HCT116 (cell line): ENCODE data around the gene RPS6KC1. TPM values are rescaled to one million over a fixed set of nuclear protein-coding genes. Genes with fewer than 3 reads are reported as not detected.

ENCODE experiments used
- ATAC-seq: fragments of 200-7000 bp; cut with Tn5 transposase; 2 replicates; pipeline ENCODE4 v1.9.1; 2020; ENCODE audit warnings: mild to moderate bottlenecking, moderate library complexity
- BruUV-seq: library from RNA; stranded (reverse); fragments of 400-500 nt; replicated peaks from 2 replicates; lab custom pipeline; 2021; lab: Mats Ljungman, UMichigan
- CTCF ChIA-PET: fragments of 300-600 bp; sonication (Branson Sonifier 250); formaldehyde crosslinking; loops from one replicate; lab custom pipeline; 2021; ENCODE audit warnings: antibody characterized with exemption; lab: Charles Lee
- POLR2A ChIA-PET: fragments of 300-600, 350-600 bp; sonication (Branson Sonifier 250); formaldehyde crosslinking; loops from one replicate; lab custom pipeline; 2021; ENCODE audit warnings: antibody characterized with exemption; lab: Charles Lee
- RAD21 ChIA-PET, 2 experiments: fragments of 300-600 bp; sonication (Branson Sonifier 250); formaldehyde crosslinking; loops; one replicate each; lab custom pipeline; 2023; ENCODE audit warnings: low total read pairs in 2 of 2; ENCODE audit not compliant: uncharacterized antibody in 2 of 2, unreplicated experiment in 2 of 2, low non-redundant PET in 1 of 2; lab: Charles Lee
- DNase-seq: peaks from one replicate; pipeline ENCODE4 v3.0.0-alpha.2; 2010; ENCODE audit warnings: low read depth, low spot score
- H2AFZ ChIP-seq: fragments of 200-600 bp; shearing (Covaris generic), sonication (generic); 2 replicates; pipeline ENCODE4 v1.6.1; 2017; ENCODE audit warnings: low read depth, mixed run types, mixed read lengths, antibody characterized with exemption, low read length; ENCODE audit not compliant: poor library complexity, severe bottlenecking
- H3K27ac ChIP-seq: 2 replicates; pipeline ENCODE4 v1.5.1; 2012; ENCODE audit warnings: low read depth, low read length
- H3K27me3 ChIP-seq: fragments of 200-600 bp; sonication (generic); 2 replicates; pipeline ENCODE4 v1.6.1; 2016; ENCODE audit warnings: mixed run types, low read length, mixed read lengths; ENCODE audit not compliant: insufficient read depth
- H3K36me3 ChIP-seq, 2 experiments: fragments of 200-500 bp in 1 of 2; fragments of 200-600 bp in 1 of 2; sonication (Bioruptor generic) in 1 of 2; sonication (generic) in 1 of 2; 2 replicates each; pipeline versions ENCODE4 v1.5.1 to v1.6.1; 2014 to 2016; ENCODE audit warnings: low read length in 2 of 2, inconsistent platforms in 1 of 2, mixed read lengths in 1 of 2, mixed run types in 1 of 2; ENCODE audit not compliant: insufficient read depth in 2 of 2, control insufficient read depth in 1 of 2
- H3K4me1 ChIP-seq, 2 experiments: fragments of 200-600 bp in 1 of 2; sonication (generic) in 1 of 2; 2 replicates each; pipeline versions ENCODE4 v1.5.1 to v1.6.1; 2012 to 2017; ENCODE audit warnings: low read length in 2 of 2, inconsistent platforms in 1 of 2, mild to moderate bottlenecking in 1 of 2, mixed read lengths in 1 of 2, mixed run types in 1 of 2, moderate library complexity in 1 of 2; ENCODE audit not compliant: insufficient read depth in 2 of 2, control insufficient read depth in 1 of 2
- H3K4me2 ChIP-seq: fragments of 200-600 bp; sonication (generic); 2 replicates; pipeline ENCODE4 v1.6.1; 2017; ENCODE audit warnings: mixed run types, low read length, mixed read lengths
- H3K4me3 ChIP-seq, 2 experiments: fragments of 200-600 bp in 1 of 2; sonication (generic) in 1 of 2; replicated peaks in 1 of 2; 2 replicates each; pipeline ENCODE4 v1.5.1; 2011 to 2016; ENCODE audit warnings: low read length in 2 of 2, control low read depth in 1 of 2, low read depth in 1 of 2, mild to moderate bottlenecking in 1 of 2, mixed read lengths in 1 of 2, mixed run types in 1 of 2
- H3K79me2 ChIP-seq: fragments of 200-600 bp; sonication (generic); 2 replicates; pipeline ENCODE4 v1.6.1; 2017; ENCODE audit warnings: mild to moderate bottlenecking, mixed run types, low read length, moderate library complexity, mixed read lengths; ENCODE audit not compliant: insufficient read depth
- H3K9ac ChIP-seq: fragments of 200-600 bp; sonication (generic); 2 replicates; pipeline ENCODE4 v1.6.1; 2016; ENCODE audit warnings: low read length, mixed read lengths
- H3K9me2 ChIP-seq: fragments of 200-600 bp; sonication (generic), shearing (Covaris generic); 2 replicates; pipeline ENCODE4 v1.6.1; 2017; ENCODE audit warnings: mixed run types, mild to moderate bottlenecking, moderate library complexity; ENCODE audit not compliant: insufficient read depth
- H3K9me3 ChIP-seq, 2 experiments: fragments of 200-500 bp in 1 of 2; fragments of 200-600 bp in 1 of 2; sonication (Bioruptor generic) in 1 of 2; sonication (generic) in 1 of 2; 2 replicates each; pipeline ENCODE4 v1.6.1; 2014 to 2017; ENCODE audit warnings: low read length in 2 of 2, mixed read lengths in 2 of 2, inconsistent platforms in 1 of 2, low read depth in 1 of 2, mild to moderate bottlenecking in 1 of 2, mixed run types in 1 of 2, moderate library complexity in 1 of 2; ENCODE audit not compliant: control insufficient read depth in 1 of 2, insufficient read depth in 1 of 2
- H4K20me1 ChIP-seq: fragments of 200-600 bp; sonication (generic), shearing (Covaris generic); 2 replicates; pipeline ENCODE4 v1.6.1; 2017; ENCODE audit warnings: mixed run types, mild to moderate bottlenecking, moderate library complexity; ENCODE audit not compliant: insufficient read depth
- CBX3 ChIP-seq: IDR thresholded peaks from 2 replicates; pipeline ENCODE4 v1.6.1; 2012; ENCODE audit warnings: low read depth
- CEBPB ChIP-seq: IDR thresholded peaks from 2 replicates; pipeline ENCODE4 v1.6.1; 2012; ENCODE audit warnings: low read depth
- EGR1 ChIP-seq: IDR thresholded peaks from 2 replicates; pipeline ENCODE4 v1.6.1; 2012; ENCODE audit warnings: low read depth
- ELF1 ChIP-seq: IDR thresholded peaks from 2 replicates; pipeline ENCODE4 v1.6.1; 2012; ENCODE audit warnings: low read depth, borderline replicate concordance
- JUND ChIP-seq: IDR thresholded peaks from 2 replicates; pipeline ENCODE4 v1.6.1; 2012
- POLR2A ChIP-seq: IDR thresholded peaks from 2 replicates; pipeline ENCODE4 v1.7.0; 2011; ENCODE audit warnings: borderline replicate concordance; ENCODE audit not compliant: insufficient read depth, insufficient read length; ENCODE audit errors: extremely low read depth
- POLR2AphosphoS5 ChIP-seq: IDR thresholded peaks from 2 replicates; pipeline ENCODE4 v1.6.1; 2011; ENCODE audit warnings: mild to moderate bottlenecking, low read depth, low read length, moderate library complexity
- RAD21 ChIP-seq: IDR thresholded peaks from 2 replicates; pipeline ENCODE4 v1.6.1; 2012; ENCODE audit warnings: low read depth, mild to moderate bottlenecking
- REST ChIP-seq: IDR thresholded peaks from 2 replicates; pipeline ENCODE4 v1.6.1; 2012; ENCODE audit warnings: low read depth
- SIN3A ChIP-seq: IDR thresholded peaks from 2 replicates; pipeline ENCODE4 v1.6.1; 2012; ENCODE audit warnings: low read depth
- SP1 ChIP-seq: IDR thresholded peaks from 2 replicates; pipeline ENCODE4 v1.6.1; 2012; ENCODE audit warnings: low read depth
- SRF ChIP-seq: IDR thresholded peaks from 2 replicates; pipeline ENCODE4 v1.6.1; 2012; ENCODE audit warnings: low read depth
- TCF7L2 ChIP-seq: IDR thresholded peaks from 2 replicates; pipeline ENCODE4 v1.7.0; 2011; ENCODE audit warnings: borderline replicate concordance, inconsistent platforms; ENCODE audit not compliant: insufficient read depth, insufficient read length; ENCODE audit errors: extremely low read depth
- YY1 ChIP-seq: IDR thresholded peaks from 2 replicates; pipeline ENCODE4 v1.6.1; 2011; ENCODE audit warnings: low read length, low read depth, moderate library complexity, mild to moderate bottlenecking; ENCODE audit not compliant: insufficient replicate concordance; ENCODE audit errors: extremely low read depth
- ZFX ChIP-seq: fragments of 450-650 bp; IDR thresholded peaks from 2 replicates; pipeline ENCODE4 v1.6.1; 2017
- ZNF274 ChIP-seq: fragments of 200-500 bp; sonication (Bioruptor generic); IDR thresholded peaks from 2 replicates; pipeline ENCODE4 v1.6.1; 2014; ENCODE audit warnings: mild to moderate bottlenecking, low read depth, low read length, inconsistent platforms
- intact Hi-C: fragments of 100-400 bp; cut with micrococcal nuclease; formaldehyde crosslinking; loops from 2 replicates; pipeline ENCODE4 v1.10.0; 2022
- total RNA-seq: library from RNA; stranded (reverse); gene quantifications from one replicate; pipeline ENCODE4 v1.2.1, GENCODE V29; 2021; ENCODE audit not compliant: unreplicated experiment
- TF ChIP-seq, protein P1 (sequence below): IDR thresholded peaks from 2 replicates; pipeline ENCODE4 v1.6.1; 2012
- TF ChIP-seq, protein P2 (sequence below), 3 experiments: fragments of 200-600 bp in 1 of 3; sonication (generic) in 1 of 3; IDR thresholded peaks in 2 of 3; conservative IDR thresholded peaks in 1 of 3; 2 replicates each; pipeline ENCODE4 v1.5.1; 2012 to 2017; ENCODE audit warnings: low read depth in 2 of 3, low read length in 2 of 3, antibody characterized with exemption in 1 of 3, borderline replicate concordance in 1 of 3, control low read depth in 1 of 3, mild to moderate bottlenecking in 1 of 3, mixed read lengths in 1 of 3, mixed run types in 1 of 3, moderate library complexity in 1 of 3; ENCODE audit not compliant: insufficient read depth in 1 of 3
- TF ChIP-seq, protein P3 (sequence below): IDR thresholded peaks from 2 replicates; pipeline ENCODE4 v1.6.1; 2012

The RPS6KC1 gene
- total RNA-seq, 1 experiment from 2014 or later = 15.9 TPM

- Histone ChIP-seq H3K4me2 (no peak overlapping the region), H4K20me1 (no peaks in the 10 kb centered on the region), H3K4me3 (no peak overlapping the region), H3K27ac (no peak overlapping the region), H3K79me2 (no peaks in the 10 kb centered on the region), H3K9ac (no peak overlapping the region), H3K9me3 (no peaks in the 10 kb centered on the region), H3K27me3 (no peaks in the 10 kb centered on the region), H3K4me1 (peaks cover 0 to 5% of the 10 kb centered on the region in 2 experiments; a peak in 2 of 4 replicates), H3K36me3 (no peaks in the 10 kb centered on the region), H3K9me2 (no peaks in the 10 kb centered on the region), H2AFZ (no peak overlapping the region)
- DNase-seq (no peak), ATAC-seq (no peak)
- BruUV-seq = no TSS peak
- ChIA-PET POLR2A (no interaction called here), RAD21 (no interaction called here), CTCF (no interaction called here)
- intact Hi-C loops = no loop called here
- TF ChIP-seq, protein P1, sequence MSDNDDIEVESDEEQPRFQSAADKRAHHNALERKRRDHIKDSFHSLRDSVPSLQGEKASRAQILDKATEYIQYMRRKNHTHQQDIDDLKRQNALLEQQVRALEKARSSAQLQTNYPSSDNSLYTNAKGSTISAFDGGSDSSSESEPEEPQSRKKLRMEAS = no peak
- TF ChIP-seq SP1 (no peak), POLR2AphosphoS5 (no peak), ZFX (no peak), TCF7L2 (no peak), CBX3 (no peak), POLR2A (no peak), RAD21 (no peak), SRF (no peak), CEBPB (no peak), ZNF274 (no peak), JUND (no peak), ELF1 (no peak), EGR1 (no peak), SIN3A (no peak), REST (no peak), YY1 (no peak)
- TF ChIP-seq, protein P2, sequence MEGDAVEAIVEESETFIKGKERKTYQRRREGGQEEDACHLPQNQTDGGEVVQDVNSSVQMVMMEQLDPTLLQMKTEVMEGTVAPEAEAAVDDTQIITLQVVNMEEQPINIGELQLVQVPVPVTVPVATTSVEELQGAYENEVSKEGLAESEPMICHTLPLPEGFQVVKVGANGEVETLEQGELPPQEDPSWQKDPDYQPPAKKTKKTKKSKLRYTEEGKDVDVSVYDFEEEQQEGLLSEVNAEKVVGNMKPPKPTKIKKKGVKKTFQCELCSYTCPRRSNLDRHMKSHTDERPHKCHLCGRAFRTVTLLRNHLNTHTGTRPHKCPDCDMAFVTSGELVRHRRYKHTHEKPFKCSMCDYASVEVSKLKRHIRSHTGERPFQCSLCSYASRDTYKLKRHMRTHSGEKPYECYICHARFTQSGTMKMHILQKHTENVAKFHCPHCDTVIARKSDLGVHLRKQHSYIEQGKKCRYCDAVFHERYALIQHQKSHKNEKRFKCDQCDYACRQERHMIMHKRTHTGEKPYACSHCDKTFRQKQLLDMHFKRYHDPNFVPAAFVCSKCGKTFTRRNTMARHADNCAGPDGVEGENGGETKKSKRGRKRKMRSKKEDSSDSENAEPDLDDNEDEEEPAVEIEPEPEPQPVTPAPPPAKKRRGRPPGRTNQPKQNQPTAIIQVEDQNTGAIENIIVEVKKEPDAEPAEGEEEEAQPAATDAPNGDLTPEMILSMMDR (IDR thresholded peaks at IDR 0.05 in 2 of 3, conservative IDR thresholded peaks at IDR 0.05 in 1 of 3; ENCODE audit: borderline replicate concordance in 1 of 3, insufficient read depth in 1 of 3, low read depth in 2 of 3, low read length in 2 of 3) = no peak
- TF ChIP-seq, protein P3, sequence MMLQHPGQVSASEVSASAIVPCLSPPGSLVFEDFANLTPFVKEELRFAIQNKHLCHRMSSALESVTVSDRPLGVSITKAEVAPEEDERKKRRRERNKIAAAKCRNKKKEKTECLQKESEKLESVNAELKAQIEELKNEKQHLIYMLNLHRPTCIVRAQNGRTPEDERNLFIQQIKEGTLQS = no peak
Measured at GRCh38 chr1:213087911-213088310, 36.9 kb downstream of the RPS6KC1 start.
